Stimulated activated CD4-positive, alpha-beta T cell treated with anti-CD3 and anti-CD28 coated beads, Interleukin-1b, Interleukin-23, amount 100 ng/mL, for 48 hours (primary cell): ENCODE data around the gene C14orf93.
"Not testable (repeated sequence)": the region's sequence is repeated elsewhere in the genome, so short reads cannot be mapped to it uniquely, and the experiment has no call there.

Source experiments
- DNase-seq: peaks from one replicate; pipeline ENCODE4 v3.0.0-alpha.2; 2020

The C14orf93 gene

GRCh38 chr14:22972313-22972930, 37.5 kb downstream of the C14orf93 start:
- DNase-seq = no peak

DNA sequence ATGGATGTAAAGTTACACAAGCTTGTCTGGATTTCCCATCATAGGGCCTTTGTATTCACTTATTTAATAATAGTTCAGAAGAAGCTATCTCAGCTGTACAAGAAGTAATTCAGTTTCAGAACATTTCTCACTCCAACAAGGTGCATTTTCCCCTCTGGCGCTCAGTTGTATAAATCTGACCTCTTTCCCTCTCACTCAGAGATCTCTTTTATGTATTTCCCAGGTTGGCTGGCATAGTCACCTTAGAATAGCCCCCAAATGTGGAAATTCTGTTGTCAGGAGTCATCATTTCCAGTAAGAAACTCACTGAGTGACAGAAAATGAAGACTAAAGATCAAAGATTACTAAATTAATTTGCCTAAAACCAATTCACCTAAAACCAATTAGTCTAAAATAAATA, 38.8 kb downstream of the C14orf93 start:
- DNase-seq = no peak

DNA sequence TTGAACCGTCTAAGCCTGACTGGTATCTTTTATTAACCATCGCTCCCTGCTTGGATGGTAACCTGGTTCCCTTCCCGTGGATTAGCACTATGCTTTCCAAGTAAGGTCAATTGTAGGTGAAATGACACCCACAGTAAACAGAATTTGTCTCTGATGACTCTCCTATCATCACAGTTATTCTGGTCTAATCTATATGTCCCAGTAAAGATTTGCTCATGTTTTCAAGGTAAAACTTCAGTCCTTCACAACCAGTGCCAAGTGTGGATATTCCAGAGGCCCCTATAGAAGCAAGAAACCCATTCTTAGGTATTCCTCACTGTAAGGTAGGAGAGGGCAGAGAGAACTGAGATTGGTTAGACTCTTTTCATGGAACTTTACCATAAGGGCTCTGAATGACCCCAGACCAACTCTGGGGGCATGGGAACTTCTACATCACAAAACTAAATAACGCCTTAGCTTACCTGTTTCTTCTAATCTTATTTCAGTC, 43.1 kb downstream of the C14orf93 start:
- DNase-seq = no peak

- DNase-seq = not testable (repeated sequence)
These were observed 43.8 kb downstream of the C14orf93 start for GRCh38 chr14:22965916-22966782.

GRCh38 chr14:22962061-22962676, 47.8 kb downstream of the C14orf93 start:
- no peak for DNase-seq

- no peak for DNase-seq
These were observed 54.0 kb downstream of the C14orf93 start for GRCh38 chr14:22955702-22956569.

- DNase-seq = no peak
These were observed 57.5 kb downstream of the C14orf93 start for GRCh38 chr14:22952418-22952817.

GRCh38 chr14:22951795-22952194, 58.1 kb downstream of the C14orf93 start:
- not testable (repeated sequence) for DNase-seq

- no peak for DNase-seq
These were observed 64.3 kb downstream of the C14orf93 start for GRCh38 chr14:22945642-22946041.

DNA sequence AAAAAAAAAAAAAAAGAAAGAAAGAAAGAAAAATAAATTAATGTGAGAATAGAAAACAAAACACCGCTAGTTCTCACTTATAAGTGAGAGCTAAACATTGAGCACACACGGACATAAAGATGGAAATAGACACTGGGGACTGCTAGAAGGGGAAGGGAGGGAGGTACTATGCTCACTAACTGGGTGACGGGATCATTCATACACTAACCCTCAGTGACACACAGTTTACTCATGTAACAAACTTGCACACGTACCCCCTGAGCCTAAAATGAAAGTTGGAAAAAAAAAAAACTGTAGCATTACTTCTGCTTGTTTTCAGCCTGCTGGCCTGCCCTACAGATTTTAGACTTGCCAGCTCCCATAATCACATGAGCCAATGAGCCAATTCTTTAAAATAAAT, 70.3 kb downstream of the C14orf93 start:
- no peak for DNase-seq
